GM18858 (cell line): ENCODE results near the gene MYO19.
"Not testable (repeated sequence)": the region's sequence is repeated elsewhere in the genome, so short reads cannot be mapped to it uniquely, and the experiment has no call there.

Experiments
- ATAC-seq: cut with Tn5 transposase; IDR thresholded peaks from one replicate; pipeline ENCODE4 v1.9.1; 2021; ENCODE audit not compliant: unreplicated experiment

Gene MYO19

DNA sequence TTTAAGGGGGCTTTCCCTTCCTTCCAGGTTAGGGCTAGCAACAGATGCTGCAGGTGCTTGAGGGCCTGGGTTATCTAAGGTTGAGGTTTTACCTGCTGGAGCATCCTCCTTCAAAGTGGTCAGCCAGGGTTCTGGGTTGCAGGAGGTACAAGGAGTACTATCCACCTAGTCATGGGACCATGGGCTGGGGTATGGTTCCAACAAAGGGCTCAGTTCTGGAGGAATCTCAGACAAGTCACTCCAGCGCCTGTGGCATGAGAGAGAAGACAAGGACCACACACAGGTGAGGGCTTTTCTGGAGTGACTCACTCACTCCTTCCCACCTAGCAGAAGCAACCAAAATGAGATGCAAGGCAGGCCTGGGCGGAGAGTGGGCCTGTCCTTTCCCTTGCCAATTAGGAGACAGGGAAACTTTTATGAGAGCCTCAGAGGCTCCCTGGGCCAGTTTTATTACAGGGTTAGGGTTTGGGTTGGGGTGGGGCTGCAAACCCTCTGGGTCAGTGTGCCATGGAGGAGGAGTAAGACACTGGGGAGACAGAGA lies 2.2 kb downstream of the MYO19 start:
- no peak for ATAC-seq

DNA sequence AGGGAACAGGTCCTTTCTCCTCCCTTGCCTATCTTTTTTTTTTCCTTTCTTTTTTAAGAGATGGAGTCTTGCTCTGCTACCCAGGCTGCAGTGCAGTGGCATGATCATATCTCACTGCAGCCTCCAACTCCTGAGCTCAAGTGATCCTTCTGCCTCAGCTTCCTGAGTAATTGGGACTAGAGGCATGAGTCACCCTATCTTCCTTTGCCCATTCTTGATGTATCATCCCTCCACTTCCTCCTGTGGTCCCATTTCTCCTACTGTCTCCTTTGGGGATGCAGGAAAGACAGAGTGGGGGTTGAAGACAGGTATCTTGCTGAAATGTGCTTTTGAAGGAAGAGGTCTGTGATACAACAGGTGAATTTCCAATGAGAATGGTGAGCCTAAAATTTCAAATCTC lies 5.5 kb downstream of the MYO19 start:
- no peak for ATAC-seq

DNA sequence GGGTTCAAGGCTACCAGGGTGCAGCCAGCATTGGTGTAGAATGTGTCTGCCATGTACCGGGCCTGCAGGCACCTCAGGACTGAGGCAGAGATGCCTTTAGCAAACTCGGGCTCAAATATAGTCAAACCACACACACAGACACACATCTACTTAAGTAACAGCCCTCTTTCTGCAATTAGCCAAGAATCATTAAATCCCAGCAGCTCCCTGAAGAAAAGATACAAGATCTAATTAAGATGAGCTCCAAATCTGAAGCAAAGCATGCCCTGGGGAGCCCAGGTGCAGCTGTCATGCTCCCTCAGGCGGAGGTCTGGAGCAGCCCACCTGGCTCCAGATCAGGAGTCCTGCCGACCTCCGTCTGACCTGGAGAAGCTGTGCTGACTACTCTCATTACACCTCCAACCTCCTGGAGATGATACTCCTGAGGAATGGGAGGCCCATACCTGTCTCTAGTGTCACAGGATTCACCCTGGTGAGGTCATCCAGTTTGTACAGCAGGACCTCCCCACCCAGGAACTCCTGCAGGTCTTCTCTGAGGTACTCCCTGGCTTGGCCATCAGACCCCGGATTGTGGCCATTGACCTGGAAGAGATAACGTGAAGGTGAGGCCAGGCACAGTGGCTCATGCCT lies 6.9 kb downstream of the MYO19 start:
- no peak for ATAC-seq

DNA sequence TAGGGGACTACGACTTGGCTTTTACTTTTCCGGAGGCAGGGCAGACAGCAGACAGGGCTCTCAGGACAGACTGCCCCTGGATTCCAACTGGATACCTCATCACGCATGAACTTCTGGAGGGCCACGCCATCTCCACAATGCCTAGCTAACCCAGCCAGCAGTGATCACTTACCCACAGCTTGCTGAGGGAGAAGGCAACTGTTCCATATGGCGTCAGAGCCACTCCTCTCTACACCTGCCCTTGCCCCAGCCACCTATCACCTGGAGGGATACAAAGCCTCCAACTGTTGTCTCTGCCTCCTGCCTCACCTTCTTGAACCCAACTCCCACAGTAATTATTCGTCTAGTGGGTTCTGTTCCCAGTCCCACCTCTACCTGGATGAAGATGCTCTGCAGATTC lies 8.8 kb downstream of the MYO19 start:
- no peak for ATAC-seq

DNA sequence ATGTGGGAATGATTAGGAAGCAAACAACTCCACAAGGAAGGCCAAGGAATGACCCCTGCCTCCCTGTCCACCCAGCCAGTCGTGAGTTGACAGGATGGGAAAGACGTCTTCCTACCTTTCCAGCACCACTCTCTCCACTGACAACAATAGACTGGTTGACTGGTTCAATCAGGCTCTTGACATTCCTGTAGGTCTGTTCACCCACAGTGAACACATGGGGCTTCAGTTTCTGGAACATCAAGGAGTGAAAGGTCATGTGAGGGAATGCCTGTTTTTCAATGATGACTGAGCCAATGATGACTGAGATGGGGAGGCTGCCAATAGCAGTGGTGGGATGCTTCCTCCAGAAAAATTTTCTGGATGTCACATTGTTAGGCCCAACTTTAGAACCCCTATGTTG lies 9.6 kb downstream of the MYO19 start:
- ATAC-seq, result no peak

DNA sequence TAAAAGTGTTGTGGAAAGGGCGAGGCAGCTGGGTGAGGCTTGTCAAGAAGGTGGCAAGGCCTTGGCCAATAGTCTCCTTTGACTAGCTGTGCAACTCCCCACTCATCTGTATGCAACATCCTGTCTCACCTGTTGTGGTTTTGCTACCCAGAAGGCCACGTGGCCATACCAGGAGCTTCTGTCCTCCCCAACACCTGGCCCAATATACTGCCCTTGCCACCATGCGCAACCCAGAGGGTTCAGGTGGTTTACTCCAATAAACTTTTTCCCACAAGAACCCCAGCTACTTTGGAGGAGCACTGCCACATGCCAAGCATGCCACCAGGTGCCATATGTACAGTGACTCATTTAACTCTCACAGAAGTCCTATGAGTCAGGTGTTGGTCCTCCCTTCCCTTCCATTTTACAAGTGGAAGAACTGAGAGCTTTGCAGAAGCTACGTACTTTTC lies 10.2 kb downstream of the MYO19 start:
- no peak for ATAC-seq

DNA sequence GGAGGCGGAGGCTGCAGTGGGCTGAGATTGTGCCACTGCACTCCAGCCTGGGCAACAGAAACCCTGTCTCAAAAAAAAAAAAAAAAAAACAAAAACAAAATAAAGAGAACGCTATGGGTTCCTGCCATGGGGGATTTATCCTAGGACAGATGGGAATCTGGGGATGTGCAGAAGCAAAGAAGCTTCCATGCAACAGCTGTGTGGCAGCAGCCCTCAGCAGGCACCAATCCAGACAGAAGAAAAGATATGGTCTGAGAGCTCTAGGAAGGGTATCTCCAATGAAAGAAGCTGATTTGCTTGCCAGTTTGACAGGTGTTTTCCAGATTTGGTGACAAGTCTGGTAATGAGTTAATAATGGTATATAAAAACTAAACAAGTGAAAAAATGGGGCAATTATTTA lies 11.6 kb downstream of the MYO19 start:
- ATAC-seq, result no peak

DNA sequence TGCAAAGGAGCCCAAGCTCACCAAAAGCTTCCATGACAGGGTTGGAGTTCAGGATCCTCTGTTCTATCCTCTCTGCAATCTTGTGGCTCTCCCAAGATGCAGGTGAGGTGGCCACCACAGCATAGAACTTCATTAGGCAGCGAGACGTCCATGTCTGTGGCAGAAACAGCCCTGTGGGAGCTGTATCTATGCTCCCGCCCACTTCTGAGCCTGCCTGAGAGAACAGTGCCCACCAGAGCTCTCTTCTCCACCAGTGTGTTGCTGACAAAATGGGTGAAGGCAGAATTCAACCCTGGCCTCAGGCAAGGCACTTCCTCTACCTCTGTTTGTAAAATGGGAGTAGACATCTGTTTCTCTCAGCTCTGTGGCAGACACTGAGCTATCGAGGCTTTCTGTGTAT lies 18.8 kb downstream of the MYO19 start:
- ATAC-seq, result no peak

DNA sequence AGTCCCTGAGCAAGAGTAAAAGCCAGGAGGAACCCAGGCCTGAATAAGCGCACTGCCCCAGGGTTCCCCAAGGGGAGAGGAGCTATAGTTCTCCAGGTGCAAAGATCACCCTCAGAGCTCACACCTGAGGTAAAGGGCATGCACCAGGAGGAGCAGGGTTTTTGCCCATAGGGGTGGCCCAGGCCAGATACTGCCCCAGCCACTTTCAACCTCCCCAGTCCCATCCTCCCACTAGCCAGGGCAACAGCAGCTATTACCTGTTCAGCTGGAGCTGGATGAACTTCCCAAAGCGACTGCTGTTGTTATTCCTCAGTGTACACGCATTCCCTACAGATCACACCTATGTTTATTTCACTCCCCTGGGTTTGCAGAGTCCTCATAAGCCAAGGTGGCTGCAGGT lies 19.8 kb downstream of the MYO19 start:
- no peak for ATAC-seq

DNA sequence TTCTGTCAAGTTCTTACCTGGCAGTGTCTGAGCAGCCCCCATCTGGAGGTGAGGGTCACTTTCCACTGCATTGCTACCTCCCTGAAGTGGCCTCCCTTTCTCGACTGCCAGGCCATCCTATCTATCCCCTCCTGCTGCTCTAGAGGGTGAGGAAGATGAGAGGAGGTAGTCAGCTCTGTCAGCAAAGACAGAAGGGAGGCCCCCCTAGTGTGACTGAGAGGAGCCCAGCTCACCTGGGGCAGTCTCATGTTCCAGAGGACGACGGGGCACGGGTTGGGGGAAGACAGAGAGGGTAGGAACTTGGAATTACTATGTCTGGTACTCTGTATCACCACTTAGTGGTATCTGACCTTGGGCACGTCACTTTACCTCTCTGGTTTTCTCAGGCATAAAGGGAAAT lies 22.0 kb downstream of the MYO19 start:
- ATAC-seq, result no peak

DNA sequence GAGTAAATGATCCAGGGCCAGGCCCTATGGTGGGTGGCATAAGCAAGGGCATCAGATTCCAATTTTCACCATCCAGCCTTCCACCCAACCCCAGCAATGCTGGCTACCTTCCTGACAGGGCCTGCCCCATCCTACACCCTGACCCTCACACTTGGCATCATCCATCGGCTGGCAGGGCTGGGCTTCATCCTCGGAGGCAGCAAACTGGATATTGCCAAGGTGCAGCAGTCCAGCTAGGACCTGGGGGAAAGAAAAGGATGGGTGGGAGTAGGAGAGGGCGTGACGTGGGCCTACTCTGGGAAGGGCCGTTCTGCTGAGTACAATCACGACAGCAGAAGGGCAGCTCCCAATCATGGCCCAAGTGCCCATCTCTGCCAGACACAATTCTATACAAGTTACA lies 23.5 kb downstream of the MYO19 start:
- no peak for ATAC-seq

DNA sequence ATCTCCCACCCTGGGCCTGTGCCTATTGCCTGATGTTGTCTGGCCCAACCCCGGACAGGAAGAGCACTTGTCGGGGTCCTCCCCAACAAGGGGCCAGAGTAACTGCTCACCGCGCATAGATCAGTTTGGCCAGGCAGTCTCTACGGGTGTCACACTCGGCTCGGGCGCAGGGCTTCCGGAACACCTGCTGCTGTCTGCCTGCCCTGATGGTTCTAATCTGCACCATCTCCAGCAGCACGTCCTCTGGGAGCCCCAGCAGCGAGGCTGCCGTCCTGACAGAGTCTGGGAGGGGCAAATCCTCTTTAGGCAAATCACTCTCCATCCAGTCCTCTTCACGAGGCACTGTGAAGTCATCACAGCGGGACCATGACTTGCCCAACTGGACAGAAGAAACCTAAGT lies 24.0 kb downstream of the MYO19 start:
- no peak for ATAC-seq

DNA sequence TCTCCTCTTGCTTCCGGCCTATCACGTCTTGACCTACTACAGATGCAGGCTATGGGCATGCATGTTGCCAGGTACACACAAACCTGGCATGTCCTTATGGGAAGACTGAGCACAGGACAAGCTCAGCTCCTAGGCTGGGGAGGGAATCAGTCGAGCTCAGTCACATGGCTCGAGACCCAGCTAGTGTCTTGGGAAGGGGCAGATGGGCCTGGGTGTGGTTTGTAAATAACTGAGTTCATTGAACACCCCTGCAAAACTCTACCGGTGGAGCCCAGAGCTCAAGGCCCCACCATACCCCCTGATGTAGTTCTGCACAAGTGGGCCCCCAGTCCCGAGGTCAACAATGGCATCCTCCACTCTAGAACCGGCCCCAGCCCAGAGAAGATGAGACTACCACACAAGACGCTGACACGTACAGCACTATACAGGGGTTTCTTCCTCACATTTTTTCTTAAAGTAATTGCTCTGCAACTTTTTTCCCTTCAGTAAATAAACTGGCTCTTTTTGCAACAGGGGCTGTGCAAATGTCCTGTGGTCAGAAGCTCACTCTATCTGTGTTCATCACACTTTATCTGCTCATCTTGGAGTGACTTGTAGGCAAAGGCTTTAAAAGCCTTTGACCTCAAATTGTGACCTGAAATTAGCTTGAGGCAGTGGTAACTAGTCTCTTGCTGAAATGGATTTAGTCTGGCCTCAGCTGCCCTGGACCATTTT lies 25.2 kb downstream of the MYO19 start:
- ATAC-seq, result no peak

DNA sequence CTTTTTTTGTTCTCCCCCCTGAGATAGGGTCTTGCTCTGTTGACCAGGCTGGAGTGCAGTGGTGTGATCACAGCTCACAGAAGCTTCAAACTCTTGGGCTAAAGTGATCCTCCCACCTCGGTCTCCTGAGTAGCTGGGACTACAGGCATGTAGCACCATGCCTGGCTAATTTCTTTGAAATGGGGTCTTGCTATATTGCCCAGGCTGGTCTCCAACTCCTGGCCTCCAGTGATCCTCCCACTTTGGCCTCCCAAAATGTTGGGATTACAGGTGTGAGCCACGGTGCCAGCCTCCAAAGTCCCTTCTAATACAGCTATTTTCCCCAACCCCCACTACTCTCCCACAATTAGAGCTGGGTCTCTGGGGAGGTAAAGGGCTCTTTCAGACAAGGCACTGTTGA lies 26.2 kb downstream of the MYO19 start:
- ATAC-seq, result not testable (repeated sequence)

DNA sequence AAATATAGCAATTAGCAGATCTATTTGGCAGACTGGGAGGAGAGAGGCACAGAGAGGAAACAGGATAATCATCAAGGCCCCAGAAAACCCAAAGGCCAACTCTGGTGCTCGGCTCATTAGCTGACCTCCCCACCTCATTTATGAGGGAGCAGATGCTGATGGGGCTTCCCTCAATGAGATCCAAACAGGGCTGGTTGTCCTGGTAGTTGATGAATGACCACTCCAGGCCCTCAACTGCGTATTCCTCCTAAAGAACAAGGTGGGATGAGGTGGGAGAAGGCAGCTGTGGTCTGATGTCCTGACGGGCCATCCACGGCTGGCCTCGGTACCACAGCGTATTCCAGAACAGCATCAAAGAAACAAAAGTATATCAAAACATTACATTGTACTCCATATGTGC lies 27.4 kb downstream of the MYO19 start:
- ATAC-seq, result no peak

DNA sequence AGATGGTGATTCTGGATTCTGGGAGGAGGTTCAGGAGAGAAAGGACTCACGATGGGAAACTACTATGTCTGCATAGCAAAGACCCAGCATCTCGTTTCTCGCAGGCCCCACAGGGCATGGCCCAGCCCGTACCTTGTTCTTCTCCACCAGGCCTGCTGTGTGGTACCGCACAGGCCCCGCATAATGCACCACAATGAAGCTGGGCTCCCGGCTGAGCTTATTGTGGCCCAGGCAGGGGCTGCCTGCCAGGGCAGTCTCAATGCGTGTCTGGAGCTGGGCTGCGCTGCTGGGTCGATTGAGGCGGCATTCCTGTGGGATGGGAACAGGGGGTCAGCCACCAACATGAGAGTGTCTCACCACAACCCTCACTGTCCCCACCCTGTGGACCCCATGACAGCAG lies 27.8 kb downstream of the MYO19 start:
- no peak for ATAC-seq

DNA sequence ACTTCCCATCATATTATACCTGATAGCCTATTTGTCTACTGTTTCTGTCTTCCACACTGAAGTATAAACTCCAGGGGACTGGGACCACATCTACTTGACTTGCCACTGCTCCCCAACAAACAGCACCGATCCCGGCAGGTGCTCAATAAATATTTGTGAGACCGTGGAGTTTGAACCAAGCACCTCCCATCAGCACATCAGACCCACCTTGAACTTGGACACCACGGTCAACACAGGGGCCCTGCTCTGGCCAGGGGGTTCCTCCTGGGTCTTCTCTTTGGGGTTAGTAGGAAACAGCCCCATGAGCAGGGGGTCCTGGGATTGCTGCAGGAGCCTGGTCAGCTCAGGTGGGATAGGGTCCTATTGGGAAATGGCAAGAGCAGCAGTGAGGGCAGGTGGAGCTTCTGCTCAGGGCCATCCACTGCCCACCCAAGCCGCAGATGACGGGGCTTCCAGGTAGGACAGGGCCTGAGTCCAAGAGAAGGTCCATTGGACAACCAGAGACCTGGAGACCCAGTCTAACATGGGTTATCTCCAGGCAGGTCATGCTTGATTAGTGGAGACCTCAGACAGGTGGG lies 28.3 kb downstream of the MYO19 start:
- ATAC-seq, result no peak

DNA sequence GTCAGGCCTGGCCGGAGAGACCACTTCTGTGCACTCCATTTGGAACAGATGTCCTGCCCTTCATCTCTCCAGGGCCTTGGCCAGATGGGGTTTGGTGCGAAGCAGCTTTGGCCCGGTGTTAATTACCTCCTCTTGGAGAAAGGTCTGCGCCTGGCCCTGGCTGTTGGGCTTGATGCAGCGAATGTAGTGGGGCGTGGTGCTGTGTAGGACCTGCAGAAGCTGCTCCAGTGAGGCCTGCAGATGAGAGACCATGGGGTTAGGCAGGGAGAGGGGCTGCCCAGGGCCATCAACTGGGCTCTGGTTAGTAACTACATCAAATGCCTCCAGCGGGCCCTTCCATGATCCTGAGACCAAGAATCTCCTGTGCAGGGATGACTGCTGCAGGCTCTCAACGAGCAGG lies 29.5 kb downstream of the MYO19 start:
- ATAC-seq, result no peak

DNA sequence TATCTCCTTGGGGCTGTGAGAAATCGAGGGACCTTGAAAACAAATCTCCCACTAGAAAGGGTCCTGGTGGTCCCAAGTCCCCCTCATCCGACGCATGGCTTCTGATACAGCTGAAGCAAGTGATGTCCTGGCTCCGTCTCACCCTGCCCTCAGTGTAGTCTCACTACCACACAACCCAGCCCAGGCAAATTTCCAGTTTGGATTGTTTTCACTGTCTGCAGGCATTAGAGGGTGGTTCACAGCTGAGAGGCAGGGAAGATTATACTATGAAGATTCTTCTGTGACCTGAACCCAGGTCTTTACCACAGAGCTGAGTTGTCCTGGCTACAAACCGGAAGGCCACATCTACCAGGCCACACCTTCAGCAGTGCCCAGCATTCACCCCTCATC lies 30.5 kb downstream of the MYO19 start:
- no peak for ATAC-seq

DNA sequence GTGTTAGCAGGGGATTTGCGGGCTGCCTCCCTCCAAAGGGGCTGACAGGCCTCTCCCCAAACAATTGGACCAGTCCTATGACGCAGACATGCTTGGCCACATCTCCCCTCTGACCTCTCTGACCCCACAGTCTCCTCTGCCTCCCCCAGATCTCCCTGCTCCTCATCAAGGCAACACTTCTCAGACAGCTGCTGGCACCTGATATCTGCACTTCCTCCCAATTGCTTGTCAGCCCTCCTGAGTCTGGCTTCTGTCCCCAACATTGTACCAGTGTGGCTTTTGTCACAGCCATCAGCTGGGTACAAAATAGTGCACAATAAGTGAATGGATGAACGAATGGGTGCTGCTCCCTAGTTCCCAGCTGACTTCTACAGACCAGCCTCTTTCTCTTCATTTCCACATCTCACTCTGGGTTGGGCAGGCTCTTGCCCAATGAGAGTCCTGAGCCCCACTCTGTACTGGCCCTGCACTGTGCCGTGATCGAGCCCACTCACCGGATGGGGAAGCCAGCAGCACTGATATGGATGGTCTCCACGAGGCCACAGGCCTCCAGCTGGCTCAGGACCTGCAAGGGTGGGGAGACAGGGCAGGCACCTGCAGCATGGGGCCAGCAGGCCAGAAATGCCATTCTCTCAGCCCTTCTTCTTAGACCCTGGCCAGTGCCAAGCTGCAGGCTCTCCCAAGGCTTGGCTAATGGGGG lies 31.1 kb downstream of the MYO19 start:
- no peak for ATAC-seq

DNA sequence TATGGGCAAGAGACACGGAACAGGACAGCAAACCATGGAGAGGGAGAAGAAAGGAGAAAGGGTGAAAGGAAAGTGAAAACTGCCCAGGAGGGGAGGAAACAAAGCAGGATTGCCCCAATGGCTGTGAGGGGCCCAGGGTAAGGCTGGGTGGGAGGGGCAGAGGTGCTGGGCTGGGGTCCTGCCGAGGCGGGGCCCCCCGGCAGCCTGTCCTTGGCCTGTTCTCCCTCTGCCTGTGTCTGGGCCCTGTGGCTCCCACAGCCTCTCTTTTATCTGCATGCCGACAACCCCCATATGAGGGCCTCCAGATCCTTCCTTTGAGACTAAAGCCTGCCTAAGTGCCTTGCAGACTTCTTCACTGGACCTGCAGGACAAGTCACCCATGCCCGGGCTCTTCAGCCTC lies 32.7 kb downstream of the MYO19 start:
- no peak for ATAC-seq

DNA sequence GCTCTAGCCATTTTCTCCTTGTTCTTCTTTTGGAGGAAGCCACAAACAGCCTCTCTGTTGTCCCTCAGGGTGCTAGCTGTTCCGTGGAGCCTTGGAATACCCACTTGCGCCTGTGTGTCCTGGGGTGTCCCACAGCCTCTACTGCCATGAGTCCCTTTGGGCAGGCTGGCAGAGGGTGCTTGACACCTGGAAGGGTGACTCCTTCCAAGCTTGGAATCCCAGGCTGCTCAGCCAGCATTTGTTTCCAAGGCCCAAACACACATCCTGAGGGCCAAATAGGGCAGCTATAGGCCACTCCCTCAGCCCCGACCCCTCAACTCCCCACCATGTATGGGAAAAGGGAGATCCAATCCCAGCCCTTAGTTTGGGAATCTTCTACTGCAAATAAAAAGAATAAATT lies 33.3 kb downstream of the MYO19 start:
- no peak for ATAC-seq
